GM19351 (cell line): ENCODE results near the gene CUEDC2.

ENCODE experiments used
- ATAC-seq: cut with Tn5 transposase; IDR thresholded peaks from one replicate; pipeline ENCODE4 v1.9.1; 2021; ENCODE audit warnings: mild to moderate bottlenecking, moderate library complexity; ENCODE audit not compliant: unreplicated experiment

CUEDC2 gene

GRCh38 chr10:102432162-102432950 is at the start of gene CUEDC2:
CUEDC2 (minus strand) TSS chr10:102432574; CDS start chr10:102425188, 7,386 bp downstream.
- peak; percentile 84 for ATAC-seq

GRCh38 chr10:102480396-102480795 is 48.0 kb upstream of the CUEDC2 start:
- no peak for ATAC-seq

- no peak for ATAC-seq
Observed at GRCh38 chr10:102479651-102480050, 47.3 kb upstream of the CUEDC2 start.

- no peak for ATAC-seq
Observed at GRCh38 chr10:102476466-102477141, 44.2 kb upstream of the CUEDC2 start.

GRCh38 chr10:102475451-102476040 is 43.2 kb upstream of the CUEDC2 start:
- ATAC-seq: no peak

- no peak for ATAC-seq
Observed at GRCh38 chr10:102473445-102474331, 41.3 kb upstream of the CUEDC2 start.

GRCh38 chr10:102470579-102471546 is 38.5 kb upstream of the CUEDC2 start:
- no peak for ATAC-seq

GRCh38 chr10:102468683-102469082 is 36.3 kb upstream of the CUEDC2 start:
- no peak for ATAC-seq

- ATAC-seq: no peak
Observed at GRCh38 chr10:102467971-102468438, 35.6 kb upstream of the CUEDC2 start.

GRCh38 chr10:102467318-102467717 is 34.9 kb upstream of the CUEDC2 start:
- no peak for ATAC-seq

GRCh38 chr10:102465466-102465865 is 33.1 kb upstream of the CUEDC2 start:
- no peak for ATAC-seq

- ATAC-seq: no peak
Observed at GRCh38 chr10:102463983-102464382, 31.6 kb upstream of the CUEDC2 start.

GRCh38 chr10:102462512-102463054 is 30.2 kb upstream of the CUEDC2 start:
- ATAC-seq: no peak

- peak; percentile 88 for ATAC-seq
Observed at GRCh38 chr10:102461187-102462054, 29.0 kb upstream of the CUEDC2 start.

- peak; percentile 30 for ATAC-seq
Observed at GRCh38 chr10:102460836-102461186, 28.4 kb upstream of the CUEDC2 start.

- ATAC-seq: no peak
Observed at GRCh38 chr10:102458656-102459055, 26.3 kb upstream of the CUEDC2 start.

GRCh38 chr10:102457591-102458150 is 25.3 kb upstream of the CUEDC2 start:
- no peak for ATAC-seq

- no peak for ATAC-seq
Observed at GRCh38 chr10:102455893-102456471, 23.6 kb upstream of the CUEDC2 start.
